Measurements from ENCODE around the gene TGFBR3. TPM values are rescaled to one million over a fixed set of nuclear protein-coding genes. Genes with fewer than 3 reads are reported as not detected.

TGFBR3 gene
- total RNA-seq, 1 experiment from 2014 or later: 0.47 TPM

DNA sequence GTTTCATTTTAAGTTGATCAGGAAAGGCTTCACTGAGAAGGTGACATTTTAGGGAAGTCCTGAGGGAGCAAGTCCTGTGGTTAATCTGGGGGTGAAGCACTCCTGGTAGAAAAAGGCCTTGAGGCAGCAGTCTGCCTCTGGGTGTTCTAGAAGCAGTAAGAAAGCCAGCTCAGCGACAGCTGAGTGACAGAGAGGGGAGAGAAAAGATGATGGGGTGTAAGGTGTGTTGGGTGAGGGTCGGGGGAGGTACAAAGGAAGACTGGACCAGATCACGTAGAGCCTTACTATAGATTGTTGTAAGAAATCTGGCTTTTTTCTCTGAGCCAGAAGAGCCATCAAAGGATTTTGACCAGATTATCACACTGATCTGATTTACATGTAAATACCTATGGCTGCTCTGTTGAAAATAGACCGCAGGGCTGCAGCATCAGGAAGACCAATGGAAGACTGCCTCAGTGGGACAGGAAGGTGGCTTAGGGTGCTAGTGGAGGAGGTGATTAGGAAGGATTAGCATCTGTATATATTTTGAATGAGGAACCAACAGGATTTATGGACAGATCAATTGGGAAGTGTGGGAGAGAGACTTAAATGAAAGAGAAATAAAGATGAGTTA, 254.1 kb downstream of the TGFBR3 start:
- no peak for DNase-seq (ENCODE audit: low read depth)
- in situ Hi-C loops (cut with HindIII; ENCODE audit: low pct_unique_long_range_greater_than_20kb, low sequenced_read_pairs): no loop called here

DNA sequence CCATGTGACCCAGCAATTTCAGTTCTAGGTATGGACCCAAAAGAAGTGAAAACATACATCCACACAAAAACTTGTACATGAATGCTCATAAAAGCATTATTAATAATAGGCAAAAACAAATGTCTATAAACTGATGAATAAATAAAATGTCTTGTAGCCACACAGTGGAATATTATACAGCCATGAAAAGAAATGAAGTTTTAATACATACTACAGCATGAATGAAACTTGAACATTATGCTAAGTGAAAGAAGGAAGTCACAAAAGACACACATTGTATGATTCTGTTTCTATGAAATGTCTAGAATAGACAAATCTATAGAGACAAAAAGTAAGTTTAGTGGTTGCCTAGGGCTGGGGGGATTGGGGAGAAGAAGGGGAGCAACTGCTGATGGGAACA, 255.1 kb downstream of the TGFBR3 start:
- in situ Hi-C loops (cut with HindIII; ENCODE audit: low pct_unique_long_range_greater_than_20kb, low sequenced_read_pairs): no loop called here
- DNase-seq (ENCODE audit: low read depth): no peak

Other genes with a start within 250 kb of the TGFBR3 start
- gene BRDT, start 63.2 kb upstream of the TGFBR3 start, total RNA-seq (2014; rRNA removed; shearing (Covaris generic); ENCODE audit: low replicate concordance): not detected in 2 replicates
- not detected in 2 replicates for gene EPHX4, start 143.8 kb upstream of the TGFBR3 start, total RNA-seq (2014; rRNA removed; shearing (Covaris generic); ENCODE audit: low replicate concordance)
- gene SETSIP, start 189.3 kb upstream of the TGFBR3 start, total RNA-seq (2014; rRNA removed; shearing (Covaris generic); ENCODE audit: low replicate concordance): not detected in 2 replicates
- gene BTBD8, start 194.2 kb upstream of the TGFBR3 start, total RNA-seq (2014; rRNA removed; shearing (Covaris generic); ENCODE audit: low replicate concordance): 0.43 and 3.6 TPM in 2 replicates